A549 (cell line): Measurements from ENCODE around the gene GAL3ST2.

Source experiments
- CBX2 ChIP-seq: fragments of 200-600 bp; sonication (generic); IDR thresholded peaks from 2 replicates; pipeline ENCODE4 v1.6.1; 2016; ENCODE audit warnings: low read depth, mild to moderate bottlenecking, borderline replicate concordance
- CTCF ChIP-seq: fragments of >200 bp; sonication (Bioruptor Twin); formaldehyde crosslinking; IDR thresholded peaks from 3 replicates; pipeline ENCODE4 v1.5.1; 2016
- ESRRA ChIP-seq: fragments of 150-350 bp; IDR thresholded peaks from 2 replicates; pipeline ENCODE4 v1.6.1; 2014; ENCODE audit warnings: mild to moderate bottlenecking, low read length, borderline replicate concordance
- HDAC2 ChIP-seq: fragments of 200-600 bp; sonication (generic); IDR thresholded peaks from 2 replicates; pipeline ENCODE4 v1.6.1; 2016
- MYC ChIP-seq: IDR thresholded peaks from 2 replicates; pipeline ENCODE4 v1.6.1; 2012; ENCODE audit warnings: mild to moderate bottlenecking, inconsistent platforms, low read length, improper control_type of control experiment, borderline replicate concordance
- POLR2A ChIP-seq: IDR thresholded peaks from 2 replicates; pipeline ENCODE4 v1.6.1; 2012; ENCODE audit warnings: mild to moderate bottlenecking, low read length
- RNF2 ChIP-seq: fragments of 200-600 bp; sonication (generic); IDR thresholded peaks from 2 replicates; pipeline ENCODE4 v1.6.1; 2016; ENCODE audit warnings: low read depth, mild to moderate bottlenecking, antibody characterized with exemption, moderate library complexity, borderline replicate concordance
- TP53 ChIP-seq: fragments of 250-450 bp; sonication (Bioruptor Pico); IDR thresholded peaks from 2 replicates; pipeline ENCODE4 v1.5.0; 2021; ENCODE audit warnings: mild to moderate bottlenecking, moderate library complexity
- ZC3H11A ChIP-seq: fragments of 450-650 bp; IDR thresholded peaks from 2 replicates; pipeline ENCODE4 v1.6.1; 2014; ENCODE audit warnings: antibody characterized with exemption, mild to moderate bottlenecking
- ZFP36 ChIP-seq: fragments of 450-650 bp; IDR thresholded peaks from 2 replicates; pipeline ENCODE4 v1.6.1; 2014; ENCODE audit warnings: borderline replicate concordance; ENCODE audit not compliant: partially characterized antibody

- TF ChIP-seq RNF2 (no peak), TP53 (no peak), ESRRA (no peak), MYC (no peak), POLR2A (no peak), HDAC2 (no peak), ZC3H11A (no peak), CBX2 (no peak), CTCF (no peak), ZFP36 (no peak)
Observed at GRCh38 chr2:241770185-241770935, 6.3 kb upstream of the GAL3ST2 start.
